Mesenteric fat pad (tissue), 1 donor: ENCODE data around the gene ZNF488. TPM values are rescaled to one million over a fixed set of nuclear protein-coding genes. Genes with fewer than 3 reads are reported as not detected.

Experiments
- total RNA-seq: library from RNA; stranded (reverse); fragmentation: NEBNext Ultra II Directional; extraction: Animal tissue kit (Norgen Biotek cat#: 25700); gene quantifications from one replicate; pipeline ENCODE4 v1.2.1, GENCODE V29; 2021
- donor health status: DM: yes; HTN: yes; CAD: no.

Gene ZNF488
- total RNA-seq, 1 donor from 2014 or later: 0.10 TPM

Other genes starting within 250 kb of the ZNF488 start
- gene GDF10, start 84.1 kb downstream of the ZNF488 start, total RNA-seq: 0.26 TPM
- not detected for gene GDF2, start 61.8 kb downstream of the ZNF488 start, total RNA-seq
- gene RBP3, start 35.9 kb downstream of the ZNF488 start, total RNA-seq: not detected
- gene ANXA8, start 99.8 kb upstream of the ZNF488 start, total RNA-seq: not detected
- gene FAM25G, start 107.4 kb upstream of the ZNF488 start, total RNA-seq: not detected
- gene AGAP9, start 139.3 kb upstream of the ZNF488 start, total RNA-seq: 4.7 TPM